Astrocyte (in vitro differentiated cells and primary cell): ENCODE measurements around the gene LMO7.

ENCODE experiments used
- EZH2 ChIP-seq: IDR thresholded peaks from 2 replicates; pipeline ENCODE4 v1.6.1; 2012; ENCODE audit warnings: mild to moderate bottlenecking, low read length, inconsistent platforms; ENCODE audit not compliant: insufficient read depth
- TF ChIP-seq, protein P1 (sequence below): IDR thresholded peaks from 2 replicates; pipeline ENCODE4 v1.5.1; 2011; ENCODE audit warnings: low read depth, mild to moderate bottlenecking, inconsistent platforms, low read length, moderate library complexity; ENCODE audit not compliant: insufficient read depth

DNA sequence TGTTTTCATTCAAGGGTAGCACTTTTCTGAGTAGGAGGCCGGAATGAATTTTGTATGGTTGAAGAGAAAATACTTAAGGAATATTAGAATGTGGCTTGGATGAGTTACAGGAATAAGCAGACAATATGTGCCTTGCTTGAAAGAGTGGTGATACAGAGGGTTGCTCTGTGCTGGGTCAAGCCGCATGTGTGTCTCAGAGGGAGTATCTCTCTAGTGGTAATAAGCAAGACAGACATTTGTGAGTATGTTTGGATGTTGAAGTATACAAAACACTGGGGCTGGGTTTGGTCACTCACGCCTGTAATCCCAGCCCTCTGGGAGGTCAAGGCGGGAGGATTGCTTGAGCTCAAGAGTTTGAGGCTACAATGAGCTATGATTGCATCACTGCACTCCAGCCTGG is 103.9 kb downstream of the LMO7 start:
- TF ChIP-seq, protein P1, sequence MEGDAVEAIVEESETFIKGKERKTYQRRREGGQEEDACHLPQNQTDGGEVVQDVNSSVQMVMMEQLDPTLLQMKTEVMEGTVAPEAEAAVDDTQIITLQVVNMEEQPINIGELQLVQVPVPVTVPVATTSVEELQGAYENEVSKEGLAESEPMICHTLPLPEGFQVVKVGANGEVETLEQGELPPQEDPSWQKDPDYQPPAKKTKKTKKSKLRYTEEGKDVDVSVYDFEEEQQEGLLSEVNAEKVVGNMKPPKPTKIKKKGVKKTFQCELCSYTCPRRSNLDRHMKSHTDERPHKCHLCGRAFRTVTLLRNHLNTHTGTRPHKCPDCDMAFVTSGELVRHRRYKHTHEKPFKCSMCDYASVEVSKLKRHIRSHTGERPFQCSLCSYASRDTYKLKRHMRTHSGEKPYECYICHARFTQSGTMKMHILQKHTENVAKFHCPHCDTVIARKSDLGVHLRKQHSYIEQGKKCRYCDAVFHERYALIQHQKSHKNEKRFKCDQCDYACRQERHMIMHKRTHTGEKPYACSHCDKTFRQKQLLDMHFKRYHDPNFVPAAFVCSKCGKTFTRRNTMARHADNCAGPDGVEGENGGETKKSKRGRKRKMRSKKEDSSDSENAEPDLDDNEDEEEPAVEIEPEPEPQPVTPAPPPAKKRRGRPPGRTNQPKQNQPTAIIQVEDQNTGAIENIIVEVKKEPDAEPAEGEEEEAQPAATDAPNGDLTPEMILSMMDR: no peak
- no peak for TF ChIP-seq EZH2
